DND-41 (cell line): ENCODE results near the gene HBG2.
"Not testable (repeated sequence)": the region's sequence is repeated elsewhere in the genome, so short reads cannot be mapped to it uniquely, and the experiment has no call there.

Experiments used
- ATAC-seq: fragments of 200-7000 bp; cut with Tn5 transposase; 3 replicates; pipeline ENCODE4 v1.9.1; 2021; ENCODE audit warnings: low read depth; ENCODE audit not compliant: insufficient read depth
- DNase-seq: peaks from one replicate; pipeline ENCODE4 v3.0.0-alpha.2; 2020
- H2AFZ ChIP-seq: 2 replicates; pipeline ENCODE4 v1.6.0; 2012; ENCODE audit warnings: low read depth, low read length
- H3K27ac ChIP-seq: 2 replicates; pipeline ENCODE4 v1.5.1; 2012; ENCODE audit warnings: low read length, inconsistent platforms
- H3K27me3 ChIP-seq: fragments of 200-600 bp; sonication (generic); 2 replicates; pipeline ENCODE4 v1.6.0; 2012; ENCODE audit warnings: low read length, mild to moderate bottlenecking, inconsistent platforms; ENCODE audit not compliant: insufficient read depth, poor library complexity
- H3K36me3 ChIP-seq: 2 replicates; pipeline ENCODE4 v1.5.1; 2012; ENCODE audit warnings: low read length, inconsistent platforms; ENCODE audit not compliant: insufficient read depth
- H3K4me1 ChIP-seq: 2 replicates; pipeline ENCODE4 v1.5.1; 2012; ENCODE audit warnings: mild to moderate bottlenecking, low read length; ENCODE audit not compliant: insufficient read depth
- H3K4me2 ChIP-seq: 2 replicates; pipeline ENCODE4 v1.6.0; 2012; ENCODE audit warnings: mild to moderate bottlenecking, moderate library complexity, low read length, inconsistent platforms; ENCODE audit not compliant: insufficient read depth
- H3K4me3 ChIP-seq, 2 experiments: fragments of 200-600 bp in 1 of 2; shearing (Covaris generic) in 1 of 2; 2 replicates each; pipeline ENCODE4 v1.5.1; 2012 to 2016; ENCODE audit warnings: inconsistent platforms in 2 of 2, low read length in 2 of 2, mild to moderate bottlenecking in 2 of 2, low read depth in 1 of 2, moderate library complexity in 1 of 2
- H3K79me2 ChIP-seq: 2 replicates; pipeline ENCODE4 v1.6.0; 2012; ENCODE audit warnings: low read length, inconsistent platforms; ENCODE audit not compliant: insufficient read depth
- H3K9ac ChIP-seq: 2 replicates; pipeline ENCODE4 v1.6.0; 2012; ENCODE audit warnings: low read depth, mild to moderate bottlenecking, inconsistent platforms, low read length, moderate library complexity
- H3K9me3 ChIP-seq: 2 replicates; pipeline ENCODE4 v1.5.1; 2012; ENCODE audit warnings: low read length, moderate library complexity, mild to moderate bottlenecking, inconsistent platforms; ENCODE audit not compliant: insufficient read depth, severe bottlenecking
- H4K20me1 ChIP-seq: 2 replicates; pipeline ENCODE4 v1.6.0; 2012; ENCODE audit warnings: low read length; ENCODE audit not compliant: insufficient read depth
- EZH2 ChIP-seq: IDR thresholded peaks from 3 replicates; pipeline ENCODE4 v1.6.1; 2012; ENCODE audit warnings: borderline replicate concordance, low read depth, mild to moderate bottlenecking, moderate library complexity, low read length, inconsistent platforms; ENCODE audit not compliant: severe bottlenecking
- TF ChIP-seq, protein P1 (sequence below): IDR thresholded peaks from 2 replicates; pipeline ENCODE4 v1.5.1; 2012; ENCODE audit warnings: borderline replicate concordance, low read length, moderate library complexity, mild to moderate bottlenecking; ENCODE audit not compliant: poor library complexity, severe bottlenecking; ENCODE audit errors: extremely low read depth

The HBG2 gene

GRCh38 chr11:5254646-5255413, at the start of gene HBG2:
TSS of gene HBG2 (minus strand) at chr11:5254781. CDS start at chr11:5254728, 53 bp downstream.
- not testable (repeated sequence) for H3K27me3 ChIP-seq, H2AFZ ChIP-seq, H3K4me3 ChIP-seq, H3K79me2 ChIP-seq, H3K4me1 ChIP-seq, ATAC-seq, DNase-seq, H3K9ac ChIP-seq, H3K36me3 ChIP-seq, H3K9me3 ChIP-seq, H3K27ac ChIP-seq, H3K4me2 ChIP-seq, H4K20me1 ChIP-seq

DNA sequence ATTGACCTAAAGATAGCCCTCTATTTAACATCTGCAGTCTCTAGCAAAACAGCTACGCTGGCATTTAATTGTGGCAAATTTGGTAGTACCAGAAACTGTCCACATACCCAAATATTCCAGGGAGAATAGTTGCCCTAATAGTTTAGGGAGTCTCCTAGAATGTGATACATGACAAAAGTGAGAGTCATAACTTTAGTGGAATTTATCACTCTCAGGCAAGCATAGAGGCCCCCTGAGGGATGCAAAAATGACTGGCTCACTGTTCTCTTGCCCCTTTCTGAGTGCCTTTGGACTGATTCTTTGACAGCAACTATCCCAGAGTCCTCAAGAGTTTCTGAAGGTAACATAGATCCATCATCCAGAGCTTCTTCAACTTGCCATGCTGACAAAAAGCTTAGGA, 49.5 kb upstream of the HBG2 start:
- Histone ChIP-seq H3K9me3 (no peaks in the 10 kb centered on the region), H2AFZ (no peak overlapping the region), H3K79me2 (no peaks in the 10 kb centered on the region), H3K27me3 (no peaks in the 10 kb centered on the region), H3K36me3 (no peaks in the 10 kb centered on the region), H3K4me3 (no peak overlapping the region), H3K4me2 (no peak overlapping the region), H3K4me1 (no peaks in the 10 kb centered on the region), H3K9ac (no peak overlapping the region), H3K27ac (no peak overlapping the region), H4K20me1 (no peaks in the 10 kb centered on the region)
- ATAC-seq (no peak), DNase-seq (no peak)
- TF ChIP-seq, protein P1, sequence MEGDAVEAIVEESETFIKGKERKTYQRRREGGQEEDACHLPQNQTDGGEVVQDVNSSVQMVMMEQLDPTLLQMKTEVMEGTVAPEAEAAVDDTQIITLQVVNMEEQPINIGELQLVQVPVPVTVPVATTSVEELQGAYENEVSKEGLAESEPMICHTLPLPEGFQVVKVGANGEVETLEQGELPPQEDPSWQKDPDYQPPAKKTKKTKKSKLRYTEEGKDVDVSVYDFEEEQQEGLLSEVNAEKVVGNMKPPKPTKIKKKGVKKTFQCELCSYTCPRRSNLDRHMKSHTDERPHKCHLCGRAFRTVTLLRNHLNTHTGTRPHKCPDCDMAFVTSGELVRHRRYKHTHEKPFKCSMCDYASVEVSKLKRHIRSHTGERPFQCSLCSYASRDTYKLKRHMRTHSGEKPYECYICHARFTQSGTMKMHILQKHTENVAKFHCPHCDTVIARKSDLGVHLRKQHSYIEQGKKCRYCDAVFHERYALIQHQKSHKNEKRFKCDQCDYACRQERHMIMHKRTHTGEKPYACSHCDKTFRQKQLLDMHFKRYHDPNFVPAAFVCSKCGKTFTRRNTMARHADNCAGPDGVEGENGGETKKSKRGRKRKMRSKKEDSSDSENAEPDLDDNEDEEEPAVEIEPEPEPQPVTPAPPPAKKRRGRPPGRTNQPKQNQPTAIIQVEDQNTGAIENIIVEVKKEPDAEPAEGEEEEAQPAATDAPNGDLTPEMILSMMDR: no peak
- TF ChIP-seq EZH2: no peak

DNA sequence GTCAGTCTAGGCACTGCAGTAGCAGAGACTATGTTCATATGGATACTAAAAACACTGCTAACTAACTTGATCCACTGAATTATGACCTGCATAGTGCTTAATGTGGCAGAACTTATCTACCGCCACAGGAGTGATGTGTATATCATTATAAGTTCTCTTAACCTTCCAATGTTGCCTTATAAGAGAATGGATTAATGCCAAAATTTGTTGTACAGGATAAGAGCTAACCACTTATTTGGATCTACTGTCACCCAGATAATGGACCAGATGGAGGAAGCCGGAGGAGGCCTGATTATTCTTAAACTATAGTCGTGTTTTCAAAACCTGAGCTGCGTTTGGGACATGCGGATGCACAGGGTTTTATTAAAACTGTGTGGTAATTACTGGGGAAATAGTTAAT, 49.0 kb upstream of the HBG2 start:
- H3K4me1 ChIP-seq: no peaks in the 10 kb centered on the region
- H3K36me3 ChIP-seq: no peaks in the 10 kb centered on the region
- H3K9ac ChIP-seq: no peak overlapping the region
- no peak overlapping the region for H2AFZ ChIP-seq
- no peaks in the 10 kb centered on the region for H3K27me3 ChIP-seq
- no peak for ATAC-seq
- H3K4me3 ChIP-seq: no peak overlapping the region
- no peak overlapping the region for H3K4me2 ChIP-seq
- H3K27ac ChIP-seq: no peak overlapping the region
- no peak for DNase-seq
- no peaks in the 10 kb centered on the region for H3K9me3 ChIP-seq
- TF ChIP-seq, protein P1: no peak
- TF ChIP-seq EZH2: no peak
- no peaks in the 10 kb centered on the region for H3K79me2 ChIP-seq
- no peaks in the 10 kb centered on the region for H4K20me1 ChIP-seq

DNA sequence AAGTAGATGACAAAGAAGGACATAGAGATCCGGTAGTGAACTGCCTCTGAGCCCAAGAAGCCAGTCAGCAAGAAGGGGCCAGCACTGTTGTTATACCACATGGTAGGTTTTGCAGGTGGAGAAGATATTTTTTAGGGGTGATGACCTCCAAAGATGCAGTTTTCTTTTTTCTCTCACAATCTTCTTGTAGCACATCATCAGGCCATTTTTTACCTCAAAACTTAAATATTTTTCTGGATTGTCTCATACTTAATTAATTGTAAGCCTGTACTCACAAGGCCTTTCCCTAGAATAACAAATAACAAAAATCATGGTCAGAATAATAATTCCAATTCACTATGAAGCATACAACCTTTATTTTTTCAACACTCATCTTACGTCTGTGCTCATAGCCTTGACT, 47.3 kb upstream of the HBG2 start, which contains the start of gene OR51B4:
TSS of gene OR51B4 (minus strand) at position 101 of the 400 bp plus-strand sequence. CDS start at position 101, 0 bp downstream.
- Histone ChIP-seq H3K9me3 (no peaks in the 10 kb centered on the region), H3K4me2 (no peak within 1 kb of the TSS), H3K27ac (no peak within 1 kb of the TSS), H3K4me1 (no peaks in the 10 kb centered on the region), H3K79me2 (no peaks in the 10 kb centered on the region), H3K9ac (no peak within 1 kb of the TSS), H3K4me3 (no peak within 1 kb of the TSS), H2AFZ (no peak within 1 kb of the TSS), H3K27me3 (peaks cover 6% of the 10 kb centered on the region), H4K20me1 (no peaks in the 10 kb centered on the region), H3K36me3 (no peaks in the 10 kb centered on the region)
- TF ChIP-seq, protein P1: no peak
- no peak for TF ChIP-seq EZH2
- DNase-seq (no peak), ATAC-seq (no peak)
